GM19238 (cell line): ENCODE measurements around the gene NAXD.
"Not testable (repeated sequence)": the region's sequence is repeated elsewhere in the genome, so short reads cannot be mapped to it uniquely, and the experiment has no call there.

Source experiments
- DNase-seq: peaks from one replicate; pipeline ENCODE4 v3.0.0; 2011; ENCODE audit warnings: low spot score; ENCODE audit not compliant: insufficient read length

Gene NAXD

GRCh38 chr13:110615322-110616102, at the start of gene NAXD:
NAXD (plus strand) TSS chr13:110615545; CDS start chr13:110615602, 57 bp downstream.
- DNase-seq = peak; percentile 99

GRCh38 chr13:110566171-110566570, 49.2 kb upstream of the NAXD start:
- no peak for DNase-seq

GRCh38 chr13:110568612-110569011, 46.7 kb upstream of the NAXD start:
- no peak for DNase-seq

- not testable (repeated sequence) for DNase-seq
Measured at GRCh38 chr13:110569962-110570361, 45.4 kb upstream of the NAXD start.

GRCh38 chr13:110570886-110571285, 44.5 kb upstream of the NAXD start:
- DNase-seq = no peak

- DNase-seq = no peak
Measured at GRCh38 chr13:110571896-110572777, 43.2 kb upstream of the NAXD start.

- no peak for DNase-seq
Measured at GRCh38 chr13:110572778-110573118, 42.6 kb upstream of the NAXD start.

- no peak for DNase-seq
Measured at GRCh38 chr13:110574161-110574560, 41.2 kb upstream of the NAXD start.

- DNase-seq = peak; percentile 33
Measured at GRCh38 chr13:110575322-110576069, 39.8 kb upstream of the NAXD start.

- no peak for DNase-seq
Measured at GRCh38 chr13:110576070-110576394, 39.3 kb upstream of the NAXD start.

- DNase-seq = no peak
Measured at GRCh38 chr13:110576736-110577476, 38.4 kb upstream of the NAXD start.

- DNase-seq = no peak
Measured at GRCh38 chr13:110578363-110578762, 37.0 kb upstream of the NAXD start.

GRCh38 chr13:110580800-110581199, 34.5 kb upstream of the NAXD start:
- DNase-seq = no peak

GRCh38 chr13:110581506-110582185, 33.7 kb upstream of the NAXD start:
- DNase-seq = no peak

GRCh38 chr13:110582421-110582954, 32.9 kb upstream of the NAXD start:
- DNase-seq = no peak

- no peak for DNase-seq
Measured at GRCh38 chr13:110583178-110583865, 32.0 kb upstream of the NAXD start.

- DNase-seq = no peak
Measured at GRCh38 chr13:110589793-110590390, 25.5 kb upstream of the NAXD start.

GRCh38 chr13:110590577-110590976, 24.8 kb upstream of the NAXD start:
- no peak for DNase-seq

GRCh38 chr13:110592665-110593064, 22.7 kb upstream of the NAXD start:
- DNase-seq = no peak
